ENCODE data around the gene TMEM200C. TPM values are rescaled to one million over a fixed set of nuclear protein-coding genes. Genes with fewer than 3 reads are reported as not detected.
A peak's percentile ranks its signal among the peaks of the same experiment; 100 is the strongest.

The TMEM200C gene
- total RNA-seq (2014; rRNA removed; shearing (Covaris generic)) = 1.3 and 2.5 TPM in 2 replicates

DNA sequence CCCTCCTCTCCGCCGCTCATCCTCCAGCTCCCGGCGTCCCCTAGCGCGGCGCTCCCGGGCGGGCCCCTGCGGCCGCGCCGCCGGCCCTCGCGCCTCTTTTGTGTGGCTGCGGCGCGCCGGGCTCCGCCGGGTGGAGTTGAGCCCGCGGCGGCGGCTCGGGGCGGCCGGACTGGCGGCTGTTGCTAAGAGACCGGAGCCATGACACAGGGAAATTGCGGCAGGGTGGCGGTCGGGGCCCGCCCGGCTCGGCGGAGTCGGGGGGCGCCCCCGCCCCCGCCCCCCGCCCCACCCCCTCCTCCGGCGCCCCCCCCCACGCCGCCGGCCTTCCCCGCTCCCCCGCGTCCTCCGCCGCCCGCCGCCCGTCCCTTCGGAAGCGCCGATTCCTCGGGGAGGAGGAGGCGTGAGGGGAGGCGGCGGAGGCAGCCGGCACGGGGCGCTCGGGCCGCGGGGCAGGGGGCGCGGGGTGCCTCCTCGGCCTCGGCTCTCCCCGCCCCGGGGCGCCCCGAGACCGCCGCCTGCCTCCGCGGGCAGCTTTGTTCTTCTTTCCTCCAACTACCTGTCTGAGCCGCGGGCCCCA, at the start of gene TMEM200C:
Gene TMEM200C (minus strand): TSS at position 224 of the 577 bp plus-strand sequence. CDS start 3,459 bp downstream, outside the sequence.
- DNase-seq (ENCODE audit: low read depth) = peak; percentile 32

DNA sequence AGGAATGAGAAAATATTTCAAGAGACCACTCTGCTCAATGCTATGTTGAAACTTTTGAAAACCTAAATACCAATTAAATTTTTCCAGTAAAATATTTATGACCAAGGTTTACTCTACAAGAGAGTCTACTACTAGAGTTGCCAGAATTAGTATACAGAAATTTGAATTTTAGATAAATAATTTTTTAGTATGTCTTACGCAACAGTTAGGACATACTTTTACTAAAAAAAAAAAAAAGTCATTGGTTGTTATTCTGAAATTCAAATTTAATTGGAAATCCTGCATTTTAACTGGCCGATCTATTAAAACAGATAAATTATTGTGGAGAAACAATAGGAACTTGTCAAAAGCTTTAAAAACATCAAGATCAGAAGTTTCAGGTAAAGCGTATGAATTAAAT, 49.1 kb upstream of the TMEM200C start:
- no peak for DNase-seq (ENCODE audit: low read depth)

DNA sequence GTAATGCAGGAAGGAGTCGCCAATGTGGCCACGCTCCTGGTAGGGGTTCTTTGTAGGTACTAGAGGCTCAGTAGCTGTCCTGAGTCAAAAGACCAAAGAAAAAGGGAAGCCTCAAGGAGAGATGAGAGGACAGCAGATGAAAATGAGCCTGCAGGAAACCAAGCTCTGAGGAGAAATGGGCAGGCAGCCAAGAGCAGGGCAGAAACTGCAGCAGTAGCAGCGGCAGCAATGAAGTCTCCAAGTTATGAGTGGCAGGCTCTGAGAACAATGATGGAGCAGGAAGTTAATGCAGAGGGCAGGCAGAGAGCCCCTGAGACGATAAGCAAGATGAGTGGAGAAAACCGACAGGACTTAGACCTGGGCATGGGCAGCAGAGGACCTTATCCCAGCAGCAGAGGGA, 48.2 kb upstream of the TMEM200C start:
- DNase-seq (ENCODE audit: low read depth) = peak; percentile 15

DNA sequence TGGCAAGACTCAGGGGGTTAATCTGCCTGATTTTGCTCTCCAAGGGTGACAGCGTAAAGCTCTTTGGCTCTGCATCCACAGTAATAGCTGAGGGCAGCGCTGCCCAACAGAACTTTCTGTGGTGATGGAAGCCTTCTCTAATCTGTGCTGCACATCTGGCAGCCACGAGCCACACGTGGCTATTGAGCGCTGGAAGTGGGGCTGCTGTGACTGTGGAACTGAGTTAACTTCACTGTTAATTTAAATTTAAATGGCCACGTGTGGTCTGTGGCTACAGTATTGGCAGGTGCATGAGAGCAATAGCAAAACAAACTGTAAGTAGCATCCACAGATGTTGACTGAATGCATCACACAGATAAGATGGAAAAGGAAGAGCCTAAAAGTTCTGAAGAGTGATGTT, 47.3 kb upstream of the TMEM200C start:
- no peak for DNase-seq (ENCODE audit: low read depth)

DNA sequence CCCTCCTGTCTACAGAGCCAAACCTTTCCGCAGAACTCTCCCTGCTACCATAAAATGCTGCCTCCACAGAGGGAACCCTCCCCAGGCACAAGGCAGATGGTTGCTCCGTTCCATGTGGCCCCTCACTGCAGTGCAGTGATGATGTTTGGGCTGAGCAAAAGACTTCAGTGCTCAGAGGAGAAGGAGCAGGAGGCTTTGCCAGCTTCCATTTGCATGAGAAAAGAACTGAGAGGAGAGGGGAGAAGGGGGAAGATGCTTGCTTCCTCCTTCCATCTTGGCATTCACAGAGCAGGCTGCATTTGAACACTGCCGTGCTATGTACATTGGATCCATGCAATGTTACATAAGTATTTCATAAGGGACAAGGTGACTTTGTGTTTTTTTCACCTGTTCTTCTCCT, 46.6 kb upstream of the TMEM200C start:
- DNase-seq (ENCODE audit: low read depth) = no peak

DNA sequence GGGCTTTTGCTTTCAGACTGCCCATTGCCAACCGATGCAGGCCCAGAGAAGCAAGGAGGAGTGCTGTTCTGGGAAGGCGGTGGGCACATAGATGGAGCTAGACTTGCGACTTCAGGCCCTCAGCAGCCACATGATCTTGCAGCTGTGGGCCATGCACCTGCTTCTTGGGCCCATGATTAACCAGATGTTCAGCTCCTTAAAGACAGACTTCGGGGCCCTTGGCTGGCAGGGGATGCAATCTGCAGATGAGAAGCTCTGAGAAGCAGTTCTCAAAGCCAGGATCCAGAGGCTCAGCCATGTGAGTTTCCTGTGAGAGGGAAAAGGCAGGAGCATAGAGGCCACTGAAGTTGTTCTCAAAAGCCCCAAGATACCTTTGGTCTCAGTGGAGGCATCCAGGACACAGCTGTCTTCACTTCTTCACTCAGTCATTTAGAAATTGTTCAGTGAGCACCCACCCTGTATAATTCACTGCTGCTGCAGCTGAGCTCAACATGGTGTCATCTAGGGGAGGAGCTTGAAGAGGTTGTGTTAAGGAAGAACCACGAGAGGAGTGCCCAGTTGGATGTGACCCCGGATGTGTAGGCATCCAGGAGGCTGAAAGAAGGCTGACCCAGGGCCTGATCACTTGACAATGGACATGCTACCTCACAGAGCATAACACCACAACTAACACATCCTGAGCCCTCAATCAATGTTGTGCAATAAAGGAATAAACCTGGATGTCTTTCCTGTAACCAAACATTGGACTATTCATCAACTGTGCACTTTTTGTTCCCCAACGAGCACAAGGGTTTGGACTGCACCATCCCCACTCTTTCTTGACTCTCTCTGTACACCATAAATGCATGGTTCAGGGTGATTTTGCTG, 44.7 kb upstream of the TMEM200C start:
- DNase-seq (ENCODE audit: low read depth) = no peak

DNA sequence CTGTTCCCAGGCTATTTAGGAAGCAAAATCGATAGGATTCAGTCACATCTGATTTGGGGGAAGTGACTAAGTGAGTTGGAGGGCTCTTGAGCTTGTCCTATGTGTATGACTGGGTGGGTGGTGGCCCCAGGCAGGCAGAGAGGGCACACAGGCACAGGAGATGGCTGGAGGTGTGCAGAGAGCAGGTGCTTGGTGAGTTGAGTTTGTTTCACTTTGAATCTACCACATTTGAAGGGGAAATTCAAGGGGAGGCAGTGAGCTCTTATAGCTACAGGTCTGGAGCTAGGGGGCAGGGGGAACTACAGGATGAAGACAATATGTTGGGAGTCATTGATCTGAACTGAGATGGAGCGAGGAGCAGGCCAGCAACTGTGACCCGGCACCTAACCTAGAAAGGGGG, 42.5 kb upstream of the TMEM200C start:
- DNase-seq (ENCODE audit: low read depth) = no peak

DNA sequence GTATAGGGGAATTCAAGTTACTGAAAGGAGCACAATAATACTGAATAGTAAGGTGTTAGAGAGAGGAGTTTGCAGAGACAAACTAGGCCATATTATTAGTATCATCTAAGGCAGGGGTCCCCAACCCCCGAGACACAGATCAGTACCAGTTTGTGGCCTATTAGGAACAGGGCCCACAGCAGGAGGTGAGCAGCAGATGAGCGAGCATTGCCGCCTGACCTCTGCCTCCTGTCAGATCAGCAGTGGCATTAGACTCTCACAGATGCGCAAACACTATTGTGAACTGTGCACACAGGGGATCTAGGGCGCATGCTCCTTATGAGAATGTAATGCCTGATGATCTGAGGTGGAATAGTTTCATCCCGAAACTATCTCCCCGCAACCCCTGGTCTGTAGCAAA, 41.8 kb upstream of the TMEM200C start:
- DNase-seq (ENCODE audit: low read depth) = no peak

DNA sequence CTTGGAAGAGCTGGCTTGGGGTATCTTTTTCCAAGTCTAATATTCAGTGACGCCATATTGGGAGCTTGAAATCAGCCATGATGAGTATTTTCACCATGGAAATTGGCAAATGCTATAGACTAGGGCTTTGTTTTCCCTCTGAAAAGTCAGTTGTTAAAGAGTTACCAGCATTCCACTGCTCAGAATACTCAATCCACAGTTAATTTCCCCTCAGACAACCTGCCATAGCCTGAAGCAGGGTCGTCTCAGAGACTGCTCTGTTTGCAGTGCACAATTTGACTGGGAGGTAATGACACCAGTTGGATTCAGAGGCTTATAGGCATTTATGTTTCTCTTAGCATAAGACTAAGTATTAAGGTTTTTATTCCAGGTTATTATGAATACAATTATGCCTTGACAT, 35.5 kb upstream of the TMEM200C start:
- no peak for DNase-seq (ENCODE audit: low read depth)

DNA sequence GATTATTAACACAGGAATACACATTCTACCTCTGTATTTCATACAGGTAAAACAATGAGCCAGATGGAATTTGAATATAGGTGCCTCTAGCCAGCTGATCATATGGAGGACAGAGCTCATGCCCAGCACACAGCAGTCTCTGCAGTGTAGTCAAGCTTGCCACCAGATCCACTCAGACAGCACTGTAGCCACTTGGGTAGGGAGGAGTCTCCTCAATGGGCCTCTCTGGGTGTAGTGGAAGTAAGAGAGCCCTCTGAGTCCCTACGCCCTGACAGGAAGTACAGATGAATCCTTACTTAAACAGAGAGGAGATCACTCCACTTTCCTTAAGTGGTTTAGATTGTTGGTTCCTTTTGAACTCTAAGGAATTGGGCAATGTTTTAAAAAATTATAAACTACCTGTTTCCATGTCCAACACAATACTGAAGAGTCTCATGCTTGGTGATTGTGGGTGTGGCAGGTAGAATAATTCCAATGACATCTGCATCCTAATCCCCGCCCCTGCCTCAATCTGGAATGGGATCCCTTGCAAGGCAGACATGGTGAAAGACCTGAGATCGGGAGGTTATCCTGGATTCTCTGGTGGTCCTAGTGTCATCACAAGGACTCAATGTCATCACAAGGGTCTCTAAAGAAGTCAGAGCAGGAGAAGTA, 23.0 kb upstream of the TMEM200C start:
- no peak for DNase-seq (ENCODE audit: low read depth)

DNA sequence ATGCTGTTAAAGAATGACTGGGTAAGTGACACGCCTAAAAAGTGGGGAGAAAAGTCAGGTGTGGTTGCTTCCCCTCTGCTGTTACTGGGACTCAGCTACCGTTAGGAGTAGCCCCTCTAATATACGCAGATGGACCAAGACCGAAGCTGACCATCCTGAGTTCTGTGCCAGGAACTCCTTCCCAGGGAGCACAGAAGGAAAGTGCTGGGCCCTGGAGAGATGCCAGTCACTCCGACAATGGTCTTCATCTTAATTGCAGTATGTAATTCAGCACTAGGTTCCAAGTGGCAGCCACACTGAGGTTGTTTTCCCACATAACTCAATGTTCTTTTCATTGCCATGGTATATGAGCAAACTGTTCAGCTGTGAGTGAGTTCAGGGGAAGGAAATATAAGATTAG, 19.6 kb upstream of the TMEM200C start:
- DNase-seq (ENCODE audit: low read depth) = no peak

DNA sequence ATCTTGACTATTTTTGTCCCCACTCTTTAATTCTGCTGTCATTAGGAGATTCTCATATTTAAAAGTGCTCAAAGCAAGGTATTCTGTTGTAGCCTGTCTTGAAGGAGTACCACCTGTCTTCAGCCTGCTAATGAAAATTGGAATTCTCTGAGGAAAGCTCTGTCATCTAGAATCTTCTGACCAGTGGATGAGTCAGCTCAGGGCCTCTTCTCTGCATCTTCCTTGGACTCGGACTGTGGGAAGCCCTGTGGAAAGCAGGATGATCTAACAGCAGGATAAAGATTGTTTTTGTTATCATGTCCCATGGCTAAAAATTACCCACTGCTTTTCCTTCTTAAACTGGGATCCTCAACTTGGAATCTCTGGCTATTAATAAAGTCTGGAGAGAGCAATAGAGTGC, 18.7 kb upstream of the TMEM200C start:
- DNase-seq (ENCODE audit: low read depth) = no peak

DNA sequence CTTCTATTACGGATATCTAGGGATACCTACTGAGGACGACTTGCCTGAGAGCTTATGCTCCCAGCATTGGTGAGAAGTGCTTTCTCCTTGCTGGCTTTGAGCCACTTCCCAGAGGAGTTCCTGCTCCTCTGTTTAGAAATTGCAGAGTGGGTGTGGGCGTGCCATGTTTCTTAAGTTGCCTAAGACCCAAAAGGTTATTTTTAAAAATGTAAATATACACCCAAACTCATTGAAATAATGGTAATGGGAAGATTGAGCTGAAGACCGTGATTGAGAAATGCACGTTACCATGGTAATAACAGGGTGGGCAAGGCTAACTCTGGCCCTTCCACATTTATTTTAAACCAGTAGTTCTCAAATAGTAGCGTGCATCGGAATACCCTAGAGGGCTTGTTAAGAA, 17.2 kb upstream of the TMEM200C start:
- no peak for DNase-seq (ENCODE audit: low read depth)

DNA sequence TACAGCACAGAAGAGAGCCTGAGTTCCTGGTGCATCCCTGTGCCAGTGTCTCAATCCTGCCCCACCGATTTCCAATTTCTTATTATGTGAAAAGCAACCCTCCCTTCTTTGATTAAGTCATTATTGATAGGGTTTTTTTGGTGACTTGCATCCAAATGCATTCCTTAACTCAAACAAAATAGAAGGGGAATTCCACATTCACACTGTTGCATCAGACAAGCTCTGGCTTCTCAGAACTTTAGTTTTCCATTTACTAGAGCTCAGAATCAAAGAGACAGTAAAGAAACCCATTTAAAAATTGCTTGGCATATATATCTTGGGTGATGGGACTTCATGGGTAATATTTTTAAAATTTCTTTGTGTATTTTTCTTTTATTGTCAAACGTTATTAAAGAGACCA, 13.8 kb upstream of the TMEM200C start:
- no peak for DNase-seq (ENCODE audit: low read depth)

DNA sequence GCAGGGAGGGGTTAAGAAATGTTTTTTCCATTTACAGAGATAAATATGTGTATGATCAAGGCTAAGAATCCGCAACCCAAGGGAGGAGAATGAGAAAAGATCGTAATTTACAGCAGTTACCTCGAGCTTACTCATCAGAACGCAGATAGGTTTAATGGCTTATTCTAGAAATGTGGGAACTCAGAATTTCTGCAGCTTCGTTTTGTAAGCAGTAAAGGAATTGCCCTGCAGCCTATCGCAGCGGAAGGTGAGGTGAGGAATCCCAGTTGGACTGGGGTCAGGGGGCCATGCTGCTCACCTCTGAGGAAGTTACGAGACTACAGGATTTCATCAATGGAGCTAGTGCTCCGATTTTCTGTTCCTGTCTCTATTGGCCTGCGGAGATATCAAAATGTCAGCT, 8.1 kb upstream of the TMEM200C start:
- no peak for DNase-seq (ENCODE audit: low read depth)

DNA sequence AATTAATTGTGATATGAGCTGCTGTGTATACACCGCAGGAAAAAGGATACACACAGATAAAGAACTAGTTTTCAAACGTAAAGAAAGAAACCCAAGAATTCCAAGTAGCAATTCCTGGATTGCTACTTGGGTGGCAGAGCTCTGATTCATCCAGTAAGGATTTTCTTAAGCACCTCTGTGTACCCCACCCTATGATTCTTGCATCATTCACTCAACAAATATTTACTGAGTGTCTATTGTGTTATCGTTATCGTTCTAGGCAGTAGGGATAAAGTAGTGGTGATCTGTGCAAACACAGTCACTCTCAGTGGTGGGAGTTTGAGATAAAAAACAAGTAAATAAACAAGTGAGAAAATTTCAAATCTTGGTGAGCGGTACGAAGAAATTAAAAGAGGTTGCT, 4.9 kb upstream of the TMEM200C start:
- peak; percentile 48 for DNase-seq (ENCODE audit: low read depth)

DNA sequence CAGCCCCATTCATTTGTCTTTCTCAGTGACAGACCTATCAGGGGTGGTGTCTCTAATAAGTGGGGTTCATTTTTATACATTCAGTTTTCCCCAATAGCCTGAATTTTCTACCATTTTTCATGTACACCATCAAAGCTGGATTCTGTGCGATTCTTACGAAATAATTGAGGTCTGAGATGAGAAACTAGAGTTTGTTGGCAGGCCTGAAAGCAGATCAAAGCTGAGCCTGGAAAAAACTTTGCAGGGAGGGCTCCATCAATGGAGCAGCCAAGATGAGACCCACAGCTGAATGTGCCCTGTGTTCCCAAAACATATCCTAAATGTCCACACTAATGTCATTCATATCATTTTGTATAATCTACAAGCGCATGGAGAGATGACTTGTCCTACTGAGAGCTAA, 4.5 kb upstream of the TMEM200C start:
- no peak for DNase-seq (ENCODE audit: low read depth)

DNA sequence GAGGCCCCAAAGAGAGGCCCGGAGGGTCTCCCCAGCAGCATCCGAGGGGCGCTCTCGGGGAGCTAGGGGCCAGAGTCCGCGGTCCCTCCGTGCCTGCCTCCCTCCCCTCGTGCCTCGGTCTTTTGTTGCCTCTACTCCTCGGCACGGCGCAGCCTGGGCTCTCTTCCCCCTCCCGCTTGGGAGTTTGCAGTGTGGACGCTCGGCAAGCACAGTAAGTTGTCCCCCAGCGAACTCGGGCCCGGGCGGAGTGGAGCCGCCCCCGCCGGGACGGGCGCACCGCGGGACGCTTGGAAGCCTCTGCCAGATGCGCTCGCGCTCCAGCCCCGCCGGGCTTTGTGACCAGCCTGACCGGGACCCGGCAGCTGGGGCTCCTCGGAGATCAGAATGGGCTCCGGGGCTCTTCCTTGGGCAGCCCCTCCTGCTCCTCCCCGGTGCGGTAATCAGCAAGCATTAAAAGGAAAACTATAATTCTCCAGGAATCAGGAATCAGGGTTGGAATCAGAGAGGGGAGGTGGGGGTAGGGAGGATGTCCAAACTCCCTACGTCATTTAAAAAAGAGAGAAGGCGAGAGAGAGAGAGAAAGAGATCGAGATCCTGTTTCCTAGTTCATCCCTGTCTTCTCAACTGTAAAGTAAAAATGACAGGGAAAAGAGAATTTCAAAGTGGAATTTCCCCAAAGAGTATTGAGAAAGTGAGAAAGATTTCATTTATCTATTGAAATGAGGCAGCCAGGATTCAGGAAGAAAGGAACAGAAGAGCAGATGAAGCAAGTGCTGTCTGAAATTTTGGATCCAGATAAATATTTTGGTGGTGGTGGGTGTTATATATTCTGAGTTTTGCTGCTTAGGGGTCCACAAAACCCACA, 786 bp upstream of the TMEM200C start:
- peak; percentile 55 for DNase-seq (ENCODE audit: low read depth)

DNA sequence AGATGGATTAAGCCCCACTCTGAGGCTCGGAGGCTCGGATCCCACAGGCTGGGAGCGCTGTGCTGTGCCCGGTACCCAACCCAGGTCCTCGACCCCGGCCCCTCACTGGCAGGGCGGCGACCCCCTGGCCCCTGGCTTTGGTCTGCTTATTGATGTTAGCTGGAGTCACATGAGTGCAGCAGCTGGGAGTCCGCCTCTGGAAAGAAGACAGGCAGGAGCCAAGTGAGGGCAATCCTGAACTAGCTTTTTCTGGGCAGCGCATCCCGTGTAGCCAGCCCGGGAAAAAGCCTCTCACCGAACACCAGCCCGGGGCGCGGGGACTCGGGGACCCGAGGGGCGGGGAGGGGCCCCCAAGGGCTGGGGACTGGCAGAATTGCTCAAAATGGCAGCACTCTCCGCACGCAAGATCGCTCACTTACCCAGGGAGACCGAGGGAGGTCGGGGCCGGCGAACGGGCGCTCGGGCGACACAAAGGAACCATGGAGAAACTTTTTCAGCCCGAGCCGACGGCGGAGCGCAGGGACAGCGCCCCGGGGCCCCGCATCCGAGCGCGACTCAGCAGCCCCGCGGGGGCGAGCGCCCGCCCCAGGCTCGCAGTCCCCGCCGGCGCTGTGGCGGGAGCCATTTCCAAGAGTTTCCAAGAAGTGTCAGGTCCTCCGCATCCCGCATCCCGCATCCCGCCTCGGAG, 567 bp downstream of the TMEM200C start:
- DNase-seq (ENCODE audit: low read depth) = peak; percentile 8

DNA sequence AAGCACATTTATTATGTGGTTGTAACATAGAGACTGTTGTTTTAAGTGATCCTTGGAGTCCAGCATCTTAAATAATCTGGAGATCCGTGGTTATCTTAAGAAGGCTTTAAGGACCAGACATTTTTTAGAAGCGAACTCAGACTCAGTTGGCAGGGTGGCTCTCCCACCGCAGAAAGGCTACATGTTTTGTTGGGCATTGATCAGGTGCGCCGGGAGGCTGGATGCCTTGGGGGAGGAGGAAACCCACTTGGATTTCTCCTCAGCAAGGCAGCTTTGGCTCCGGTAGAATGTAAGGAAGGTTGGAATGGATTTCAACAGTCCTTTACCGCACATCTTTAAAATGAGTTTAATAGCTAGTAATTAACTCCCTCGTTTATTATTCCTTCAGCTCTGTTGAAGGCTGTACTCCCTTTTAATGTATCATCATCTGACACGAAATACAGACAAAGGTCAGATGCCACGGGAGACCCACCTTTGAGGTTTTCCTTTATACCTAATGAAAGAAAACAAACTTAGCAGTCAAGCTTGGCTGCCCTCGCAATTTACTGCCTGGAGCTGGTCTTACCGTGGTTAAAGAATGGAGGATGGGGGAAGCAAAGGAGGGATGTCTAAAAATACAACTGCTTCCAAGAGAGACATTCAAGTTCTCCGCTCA, 1.2 kb downstream of the TMEM200C start:
- DNase-seq (ENCODE audit: low read depth) = no peak
